Left hindlimb (tissue), 1 donor: Measurements from ENCODE around the gene VDR.
"Not testable (repeated sequence)": the region's sequence is repeated elsewhere in the genome, so short reads cannot be mapped to it uniquely, and the experiment has no call there.

Source experiments
- DNase-seq: peaks from one replicate; pipeline ENCODE4 v3.0.0-alpha.2; 2018

The VDR gene

DNA sequence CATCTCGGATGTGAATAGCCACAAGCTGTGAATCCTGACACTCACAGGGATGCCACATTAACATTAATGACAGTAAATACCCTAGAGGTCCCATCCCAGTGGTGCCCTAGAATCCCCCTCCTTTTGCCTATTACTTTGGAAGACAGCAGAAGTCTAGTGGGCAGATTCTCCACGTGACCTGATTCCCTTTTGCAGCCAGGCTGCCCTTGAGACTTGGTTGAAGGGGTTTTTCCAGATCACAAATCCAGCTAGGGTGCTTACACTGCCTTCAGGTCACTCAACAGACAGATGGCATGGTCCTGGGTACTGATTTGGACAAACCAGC, 93.8 kb downstream of the VDR start:
- DNase-seq: no peak

DNA sequence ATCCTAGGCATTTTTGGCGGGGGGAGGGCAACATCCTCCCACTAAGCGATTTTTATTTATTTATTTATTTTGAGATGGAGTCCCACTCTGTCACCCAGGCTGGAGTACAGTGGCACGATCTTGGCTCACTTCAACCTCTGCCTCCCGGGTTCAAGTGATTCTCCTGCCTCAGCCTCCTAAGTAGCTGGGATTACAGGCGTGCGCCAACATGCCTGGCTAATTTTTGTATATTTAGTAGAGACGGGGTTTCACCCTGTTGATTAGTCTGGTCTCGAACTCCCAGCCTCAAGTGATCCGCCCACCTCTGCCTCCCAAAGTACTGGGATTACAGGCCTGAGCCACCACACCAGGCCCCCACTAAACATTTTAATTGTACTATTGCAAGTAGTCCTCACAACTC, 95.3 kb downstream of the VDR start:
- DNase-seq: not testable (repeated sequence)

GRCh38 chr12:47808574-47809365, 96.0 kb downstream of the VDR start:
- DNase-seq: no peak

DNA sequence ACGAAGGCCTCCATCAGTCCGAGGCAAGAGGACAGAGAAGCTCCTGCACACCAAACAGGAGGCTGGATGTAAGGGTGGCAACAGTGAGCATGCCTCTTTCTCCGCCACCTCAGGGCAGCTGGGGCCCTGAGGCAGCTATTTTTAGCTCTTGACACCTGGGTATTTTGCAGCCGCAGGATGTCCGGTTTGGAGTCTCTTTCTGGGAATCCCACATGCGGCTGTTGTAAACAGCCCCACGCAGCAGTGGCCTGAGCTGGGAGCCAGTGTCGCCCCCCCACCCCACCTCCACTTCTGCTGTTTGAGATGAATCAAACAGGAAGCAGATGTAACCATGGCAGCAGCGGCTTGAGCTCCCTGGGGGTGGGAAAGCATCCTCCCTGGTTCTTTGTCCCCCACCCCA, 96.7 kb downstream of the VDR start:
- peak; percentile 65 for DNase-seq

GRCh38 chr12:47807338-47807737, 97.5 kb downstream of the VDR start:
- DNase-seq: no peak

DNA sequence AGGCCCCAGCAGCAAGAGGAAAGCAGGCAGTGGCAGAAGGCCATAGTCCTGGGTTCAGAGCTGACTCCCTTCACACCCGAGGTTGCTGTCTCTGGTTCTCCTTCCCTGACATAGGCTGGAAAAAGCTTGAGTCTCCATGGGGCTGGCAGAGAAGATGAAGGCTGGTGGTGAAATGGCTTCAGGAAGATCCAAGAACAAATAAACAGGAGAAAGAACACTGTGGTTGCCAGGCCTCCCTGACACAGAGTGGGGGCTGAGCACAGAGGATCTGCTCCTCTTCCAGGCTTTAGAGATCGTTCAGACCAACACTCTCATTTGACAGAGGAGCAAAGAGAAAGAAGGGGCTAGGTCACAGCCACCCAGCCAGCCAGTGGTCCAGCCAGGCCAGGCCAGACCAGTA, 99.4 kb downstream of the VDR start:
- no peak for DNase-seq

DNA sequence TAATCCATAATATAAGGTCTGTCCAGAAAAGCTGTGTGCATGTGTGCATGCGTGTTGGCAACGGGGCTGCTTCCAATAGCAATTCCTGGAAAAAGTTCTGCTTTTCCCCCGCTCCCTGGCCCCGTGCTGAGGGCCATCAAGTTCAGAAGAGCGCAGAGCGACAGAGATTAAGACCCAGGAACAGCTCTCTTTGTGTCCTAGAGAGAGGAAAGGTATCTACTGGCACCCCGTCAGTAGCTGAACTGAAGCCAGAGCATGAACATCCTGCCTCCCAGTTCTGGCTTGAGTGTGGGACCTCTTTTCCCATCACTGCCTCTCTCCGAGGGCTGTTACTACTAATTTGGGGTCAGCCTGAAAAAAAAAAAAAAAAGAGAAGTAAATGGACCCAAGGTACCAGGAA, 100.6 kb downstream of the VDR start:
- no peak for DNase-seq

DNA sequence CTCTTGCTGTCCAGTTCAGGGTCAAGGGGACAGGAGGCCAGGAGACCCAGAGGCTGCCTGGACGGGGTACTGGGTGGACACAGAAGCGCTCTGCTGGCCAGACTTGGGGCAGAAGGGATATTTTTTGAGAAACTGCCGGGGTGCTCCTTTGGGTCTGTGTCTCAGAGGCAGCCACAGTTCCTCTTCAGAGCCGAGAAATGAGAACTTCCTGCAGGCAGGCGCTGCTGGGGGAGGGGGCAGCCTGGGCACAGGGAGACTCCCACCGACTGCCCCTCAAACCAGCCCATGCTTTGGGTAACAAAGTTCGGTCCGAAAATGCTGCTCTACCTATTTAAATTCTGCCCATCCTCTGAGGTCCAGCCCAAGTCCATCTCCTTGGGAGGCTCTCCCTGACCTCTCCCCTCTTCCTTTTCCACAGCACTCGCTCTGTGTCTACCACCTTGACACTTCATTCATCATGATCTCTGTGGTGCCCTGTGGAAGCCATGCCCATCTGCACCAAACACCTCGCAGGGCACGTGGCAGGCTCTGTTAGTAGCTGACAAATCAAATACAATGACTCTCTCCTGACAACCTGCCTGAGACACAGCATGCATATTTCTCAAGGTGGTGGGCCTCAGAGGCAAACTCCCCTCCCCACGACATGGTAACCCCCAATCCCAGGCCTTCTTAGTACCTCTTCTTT, 101.5 kb downstream of the VDR start:
- DNase-seq: no peak

DNA sequence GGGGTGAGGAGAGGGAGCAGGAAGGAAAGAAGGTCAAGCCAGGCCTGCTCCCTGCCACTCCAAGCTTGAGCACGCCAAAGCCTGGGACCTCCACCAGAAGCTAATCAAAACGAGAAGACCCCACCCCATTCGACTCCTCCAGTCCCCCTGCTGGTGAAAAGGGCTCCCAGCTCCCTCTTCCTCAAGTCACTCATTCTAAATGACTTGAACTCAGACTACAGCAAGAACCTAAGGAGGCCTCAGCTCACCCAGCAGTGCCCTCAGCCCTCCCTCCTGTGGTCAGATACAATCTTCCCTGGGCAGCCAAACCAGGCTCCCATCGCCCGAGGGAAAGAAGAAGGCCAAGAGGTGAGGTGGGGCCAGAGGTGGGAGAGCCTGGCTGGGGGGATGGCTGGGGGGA, 102.5 kb downstream of the VDR start:
- DNase-seq: no peak

GRCh38 chr12:47801904-47802246, 102.9 kb downstream of the VDR start:
- no peak for DNase-seq

- no peak for DNase-seq
These were observed 103.5 kb downstream of the VDR start for GRCh38 chr12:47801170-47801903.

- no peak for DNase-seq
These were observed 104.2 kb downstream of the VDR start for GRCh38 chr12:47800582-47800981.

DNA sequence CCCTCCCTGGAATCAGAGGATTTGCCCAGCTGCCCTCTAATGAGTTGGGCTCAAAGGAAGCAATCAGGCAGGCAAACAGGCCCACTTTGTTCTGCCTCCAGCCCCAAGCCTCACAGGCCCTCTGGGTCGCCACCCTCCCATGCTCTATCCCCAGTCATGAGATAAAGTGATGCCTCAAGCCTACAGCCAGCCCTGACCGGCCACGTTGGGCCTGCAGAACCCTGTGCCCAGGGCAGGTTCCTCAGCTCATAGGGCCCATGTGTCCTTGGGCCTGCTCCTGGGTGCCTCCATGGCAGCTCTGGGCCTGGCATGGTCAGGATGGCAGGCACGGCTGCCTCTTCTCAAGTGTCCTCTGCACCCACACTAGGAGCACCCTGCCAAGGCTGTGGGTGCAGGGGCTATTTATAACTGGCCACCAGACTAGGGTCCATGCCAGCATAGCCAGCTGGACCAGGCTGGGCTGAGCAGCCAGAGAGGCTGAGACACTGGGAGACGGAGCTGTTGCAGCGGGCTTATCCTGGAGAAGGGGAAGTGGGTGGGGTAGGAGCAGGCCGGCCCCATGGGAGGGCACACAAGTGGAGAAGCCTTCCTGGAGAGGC, 105.3 kb downstream of the VDR start:
- DNase-seq: no peak

DNA sequence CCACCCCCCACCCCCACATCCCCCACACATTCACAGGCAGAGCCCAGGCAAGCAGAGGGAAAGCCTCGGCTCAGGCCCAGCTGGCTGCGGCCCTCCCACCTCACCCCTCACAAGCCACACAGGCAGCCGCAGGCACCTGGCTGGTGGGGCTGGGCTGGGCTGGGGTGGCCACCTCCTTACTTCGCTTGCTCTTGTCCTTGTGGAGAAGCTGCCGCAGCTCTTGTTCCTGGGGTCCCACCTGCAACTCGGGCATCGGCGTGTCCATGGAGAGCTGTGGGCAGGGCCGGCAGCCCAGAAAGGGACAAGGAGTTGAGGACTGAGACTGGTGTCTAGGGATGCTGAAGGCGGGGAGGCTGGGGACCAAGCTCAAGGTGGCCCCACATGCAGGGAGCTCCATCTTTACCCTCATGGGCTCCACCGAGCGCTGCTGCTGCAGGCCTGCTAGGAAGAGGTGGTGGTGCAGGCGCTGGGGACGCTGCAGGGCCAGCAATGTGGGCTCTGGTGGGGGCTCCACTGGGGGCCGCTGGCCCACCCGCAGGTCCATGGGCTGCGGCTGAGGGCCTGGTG, 106.3 kb downstream of the VDR start:
- DNase-seq: no peak

GRCh38 chr12:47797441-47797840, 107.4 kb downstream of the VDR start:
- DNase-seq: no peak

DNA sequence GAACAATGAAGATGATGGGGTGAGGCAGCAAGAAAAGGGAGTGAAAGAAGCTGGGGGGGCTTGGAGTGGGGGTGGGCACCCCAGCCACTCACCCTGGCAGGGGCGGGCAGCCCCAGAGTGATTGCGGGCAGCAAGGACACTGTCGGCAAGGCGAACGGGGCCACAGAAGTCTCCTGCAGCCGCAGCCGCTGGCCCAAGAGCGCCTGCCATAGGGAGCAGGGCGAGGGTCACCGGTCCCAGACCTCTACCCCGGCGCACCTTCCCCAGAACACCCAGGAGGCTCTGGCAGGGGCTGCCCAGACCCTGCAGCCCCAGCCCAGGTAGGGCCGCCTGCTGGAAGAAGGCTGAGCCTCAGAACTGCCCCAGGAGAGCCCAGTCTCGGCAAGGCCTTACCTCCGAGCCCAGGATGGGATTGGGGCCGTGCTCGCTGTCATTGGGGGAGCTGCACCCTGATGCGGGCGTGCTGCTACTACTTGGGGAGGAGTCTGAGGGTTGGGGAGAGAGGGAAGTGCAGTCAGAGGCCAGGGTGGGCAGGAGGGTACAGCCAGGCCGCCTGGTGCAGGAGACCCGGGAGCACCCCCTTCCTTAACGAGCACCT, 108.9 kb downstream of the VDR start:
- no peak for DNase-seq

DNA sequence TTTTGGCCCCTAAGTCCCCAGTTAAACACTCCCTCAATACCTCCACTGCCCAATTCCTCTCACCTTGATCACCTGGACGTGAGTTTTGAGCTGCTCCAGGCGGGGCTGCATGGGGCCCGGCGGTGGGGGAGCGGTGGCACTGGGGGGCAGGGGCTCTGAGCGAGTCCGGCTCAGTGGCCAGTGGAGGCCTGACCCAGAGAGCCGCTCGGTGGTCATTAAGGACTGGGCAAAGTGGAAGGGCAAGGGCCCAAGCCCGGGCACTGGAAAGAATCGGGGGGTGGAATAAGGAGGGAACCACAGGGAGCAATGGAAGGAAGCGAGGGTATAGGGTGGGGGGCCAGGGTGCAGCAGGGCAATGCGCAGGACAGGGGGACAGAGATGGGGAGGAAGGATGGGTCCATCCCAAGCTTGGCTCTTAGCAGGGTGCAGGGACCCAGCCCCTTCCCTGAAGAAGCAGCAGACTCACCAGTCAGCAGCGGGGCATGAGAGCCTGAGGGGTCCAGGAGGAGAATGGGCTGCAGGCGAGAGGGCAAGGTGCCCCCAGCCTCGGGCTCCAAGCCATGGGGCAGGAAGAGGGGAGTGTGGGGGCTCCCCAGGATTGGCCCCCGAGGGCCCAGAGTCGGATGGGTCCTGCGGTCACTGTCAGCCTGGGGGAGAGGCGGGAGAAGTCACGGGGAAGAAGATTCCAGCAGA, 109.5 kb downstream of the VDR start:
- DNase-seq: no peak

- no peak for DNase-seq
These were observed 110.1 kb downstream of the VDR start for GRCh38 chr12:47794679-47795078.

DNA sequence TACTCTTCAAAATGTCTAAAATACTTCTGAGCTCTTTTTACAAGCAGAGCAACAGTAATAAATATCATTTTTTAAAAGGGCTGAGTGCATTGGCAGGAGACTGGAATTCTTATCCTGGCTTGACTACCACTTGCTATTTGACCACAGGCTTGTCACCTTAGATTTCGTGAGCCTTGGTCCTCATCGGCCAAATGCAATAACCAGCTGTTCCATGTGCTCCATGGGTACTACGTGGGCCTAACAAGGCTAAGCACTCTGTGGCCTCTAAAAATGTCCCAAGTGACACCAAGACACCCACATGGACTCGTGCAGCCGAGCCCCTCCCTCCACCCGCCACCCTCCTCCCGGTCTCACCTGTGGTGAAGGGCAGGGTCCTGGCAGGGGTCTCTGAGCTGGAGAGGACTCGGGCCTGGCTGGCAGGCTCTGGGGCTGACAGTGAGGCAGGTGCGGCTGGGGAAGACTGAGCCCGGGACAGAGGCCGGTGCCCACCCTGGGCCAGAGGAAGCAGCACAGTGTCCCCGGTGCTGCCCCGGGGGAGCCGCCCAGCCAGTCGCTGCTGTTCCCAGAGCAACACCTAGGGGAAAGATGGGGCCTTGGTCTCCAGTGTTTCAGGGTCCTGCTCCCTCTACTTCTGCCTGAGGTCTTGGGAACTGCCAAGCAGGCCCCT, 111.6 kb downstream of the VDR start:
- DNase-seq: no peak

- no peak for DNase-seq
These were observed 112.9 kb downstream of the VDR start for GRCh38 chr12:47791874-47792273.
